Measurements from ENCODE around the gene TSPAN13. TPM values are rescaled to one million over a fixed set of nuclear protein-coding genes. Genes with fewer than 3 reads are reported as not detected.

TSPAN13 gene
- total RNA-seq, 1 donor from 2014 or later, result 69.5 TPM

DNA sequence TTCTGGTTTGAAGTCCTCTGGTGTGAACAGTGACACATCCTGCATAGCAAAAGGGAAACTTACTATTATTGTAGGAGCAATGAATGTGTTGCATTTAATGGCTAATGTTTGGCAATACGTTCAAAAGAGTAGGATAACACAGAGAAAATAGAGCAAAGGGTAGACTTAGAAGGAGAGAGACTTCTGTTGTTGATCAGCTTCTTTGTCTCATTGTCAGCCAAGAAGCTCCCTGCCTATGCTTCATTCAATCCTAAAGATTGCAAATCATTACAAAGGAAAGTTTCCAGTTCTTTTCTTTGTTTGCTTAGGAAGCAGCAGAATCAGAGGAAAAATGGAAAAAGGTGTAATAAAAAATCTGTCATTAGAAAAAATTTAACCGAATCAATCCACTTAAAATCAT, 7.9 kb upstream of the TSPAN13 start:
- Mint-ChIP-seq H3K9me3 (no peaks in the 10 kb centered on the region), H3K4me3 (no peak overlapping the region), H3K27ac (no peak overlapping the region), H3K4me1 (peaks cover 19% of the 10 kb centered on the region), H3K27me3 (ENCODE audit: low read depth) (peaks cover 2% of the 10 kb centered on the region), H3K36me3 (no peaks in the 10 kb centered on the region)
- TF ChIP-seq, protein P1, sequence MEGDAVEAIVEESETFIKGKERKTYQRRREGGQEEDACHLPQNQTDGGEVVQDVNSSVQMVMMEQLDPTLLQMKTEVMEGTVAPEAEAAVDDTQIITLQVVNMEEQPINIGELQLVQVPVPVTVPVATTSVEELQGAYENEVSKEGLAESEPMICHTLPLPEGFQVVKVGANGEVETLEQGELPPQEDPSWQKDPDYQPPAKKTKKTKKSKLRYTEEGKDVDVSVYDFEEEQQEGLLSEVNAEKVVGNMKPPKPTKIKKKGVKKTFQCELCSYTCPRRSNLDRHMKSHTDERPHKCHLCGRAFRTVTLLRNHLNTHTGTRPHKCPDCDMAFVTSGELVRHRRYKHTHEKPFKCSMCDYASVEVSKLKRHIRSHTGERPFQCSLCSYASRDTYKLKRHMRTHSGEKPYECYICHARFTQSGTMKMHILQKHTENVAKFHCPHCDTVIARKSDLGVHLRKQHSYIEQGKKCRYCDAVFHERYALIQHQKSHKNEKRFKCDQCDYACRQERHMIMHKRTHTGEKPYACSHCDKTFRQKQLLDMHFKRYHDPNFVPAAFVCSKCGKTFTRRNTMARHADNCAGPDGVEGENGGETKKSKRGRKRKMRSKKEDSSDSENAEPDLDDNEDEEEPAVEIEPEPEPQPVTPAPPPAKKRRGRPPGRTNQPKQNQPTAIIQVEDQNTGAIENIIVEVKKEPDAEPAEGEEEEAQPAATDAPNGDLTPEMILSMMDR (IDR thresholded peaks at IDR 0.05; ENCODE audit: unreplicated experiment), result no peak
- no peak for DNase-seq (ENCODE audit: low spot score in 2 of 2, unreplicated experiment in 2 of 2)

DNA sequence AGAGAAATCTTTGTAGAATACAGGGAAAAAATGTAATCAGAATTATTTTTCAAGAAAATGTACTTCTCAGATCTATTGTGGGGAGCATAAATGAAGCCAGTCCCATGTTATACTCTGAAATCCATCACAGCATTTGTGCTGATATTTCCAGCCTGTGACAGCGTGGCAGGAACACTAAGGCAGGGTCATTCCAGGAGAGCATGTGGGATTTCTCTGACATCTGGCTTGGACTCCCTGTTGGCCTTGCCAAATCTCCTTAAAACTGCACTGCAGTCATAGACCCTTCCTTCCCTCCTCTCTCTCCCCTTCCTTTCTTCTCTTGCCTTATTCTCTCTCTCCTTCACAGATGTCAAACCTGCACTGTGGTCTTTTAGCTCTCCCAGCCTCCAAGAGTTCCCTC, 6.5 kb upstream of the TSPAN13 start:
- Mint-ChIP-seq H3K4me3 (no peak overlapping the region), H3K4me1 (peaks cover 11% of the 10 kb centered on the region), H3K9me3 (no peaks in the 10 kb centered on the region), H3K27me3 (ENCODE audit: low read depth) (peaks cover 4% of the 10 kb centered on the region), H3K36me3 (no peaks in the 10 kb centered on the region), H3K27ac (no peak overlapping the region)
- TF ChIP-seq, protein P1 (IDR thresholded peaks at IDR 0.05; ENCODE audit: unreplicated experiment), result no peak
- DNase-seq (ENCODE audit: low spot score in 2 of 2, unreplicated experiment in 2 of 2), result no peak

DNA sequence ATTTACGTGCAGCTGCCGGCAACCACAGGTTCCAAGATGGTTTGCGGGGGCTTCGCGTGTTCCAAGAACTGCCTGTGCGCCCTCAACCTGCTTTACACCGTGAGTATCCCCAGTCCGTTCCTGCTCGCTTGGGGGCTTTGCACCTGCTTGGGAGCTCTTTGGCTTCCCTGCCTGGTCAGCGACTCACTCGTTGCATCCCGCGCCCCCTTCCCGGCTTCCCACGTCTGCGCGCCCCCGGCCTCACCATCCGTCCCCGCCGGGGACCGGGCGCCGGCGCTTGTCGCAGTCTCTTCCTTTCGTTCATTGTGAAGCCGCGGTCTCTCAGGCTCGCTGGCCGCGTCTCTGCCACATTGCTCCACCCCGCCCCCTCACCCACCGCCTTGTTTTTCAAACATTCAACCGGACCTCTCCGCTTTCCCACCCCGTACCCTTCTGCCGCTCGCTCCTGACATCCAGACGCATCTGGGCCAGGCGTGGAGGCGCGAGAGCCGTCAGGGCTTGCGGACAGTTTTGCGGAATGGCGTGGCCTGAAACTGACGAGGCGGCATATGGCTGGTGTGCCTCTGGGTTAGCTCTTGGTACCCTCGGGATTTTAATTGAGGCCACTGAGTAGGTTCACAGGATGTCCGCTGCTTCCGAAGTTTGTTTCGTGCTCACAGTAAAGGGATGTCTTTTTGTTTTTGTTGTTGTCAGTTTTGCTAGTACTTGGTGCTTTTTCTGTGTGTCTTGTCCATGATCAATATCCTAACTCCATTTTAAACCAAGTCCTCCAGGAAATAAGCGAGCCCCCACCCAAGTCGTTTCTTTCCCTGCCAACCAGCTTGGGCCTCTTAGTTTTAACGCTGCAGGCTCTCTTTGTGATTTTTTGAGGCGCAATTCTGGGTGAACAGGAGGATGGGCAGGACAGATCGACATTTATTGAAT, 639 bp downstream of the TSPAN13 start:
- peaks cover 2% of the 10 kb centered on the region for H3K27me3 Mint-ChIP-seq (ENCODE audit: low read depth)
- TF ChIP-seq, protein P1 (IDR thresholded peaks at IDR 0.05; ENCODE audit: unreplicated experiment), result no peak
- peaks cover 19% of the 10 kb centered on the region for H3K4me1 Mint-ChIP-seq
- H3K4me3 Mint-ChIP-seq, result peak overlapping the region; percentile 81
- H3K27ac Mint-ChIP-seq, result peak overlapping the region; percentile 91
- no peaks in the 10 kb centered on the region for H3K36me3 Mint-ChIP-seq
- no peaks in the 10 kb centered on the region for H3K9me3 Mint-ChIP-seq
- DNase-seq (ENCODE audit: low spot score in 2 of 2, unreplicated experiment in 2 of 2), result peak; percentile 36 to 67

DNA sequence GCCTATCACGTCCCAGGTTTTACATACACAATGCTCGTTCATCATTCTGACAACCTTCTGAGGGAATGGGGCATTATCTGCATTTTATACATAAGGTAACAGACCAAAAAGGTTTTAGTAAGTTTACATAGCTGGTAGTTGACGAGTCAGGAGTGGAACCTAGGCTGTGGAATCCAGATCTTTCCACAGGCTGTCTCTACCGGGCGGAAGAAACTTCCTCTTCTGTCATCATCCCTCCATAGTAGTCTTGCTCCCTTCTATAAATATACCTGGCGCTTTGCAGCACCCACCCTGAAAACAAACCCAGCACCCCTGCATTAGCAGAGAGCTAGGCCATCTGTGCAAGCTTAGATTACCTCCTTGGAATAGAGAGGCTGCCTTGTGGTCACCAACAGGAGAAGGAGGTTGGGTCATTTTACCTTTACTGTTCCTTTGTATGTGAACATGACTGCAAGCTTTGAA, 1.3 kb downstream of the TSPAN13 start:
- Mint-ChIP-seq H3K27me3 (ENCODE audit: low read depth) (peaks cover 2% of the 10 kb centered on the region), H3K4me3 (peak overlapping the region; percentile 81), H3K36me3 (peaks cover 2% of the 10 kb centered on the region), H3K4me1 (peaks cover 19% of the 10 kb centered on the region), H3K27ac (peak overlapping the region; percentile 91), H3K9me3 (no peaks in the 10 kb centered on the region)
- DNase-seq (ENCODE audit: low spot score in 2 of 2, unreplicated experiment in 2 of 2), result no peak
- TF ChIP-seq, protein P1 (IDR thresholded peaks at IDR 0.05; ENCODE audit: unreplicated experiment), result no peak

DNA sequence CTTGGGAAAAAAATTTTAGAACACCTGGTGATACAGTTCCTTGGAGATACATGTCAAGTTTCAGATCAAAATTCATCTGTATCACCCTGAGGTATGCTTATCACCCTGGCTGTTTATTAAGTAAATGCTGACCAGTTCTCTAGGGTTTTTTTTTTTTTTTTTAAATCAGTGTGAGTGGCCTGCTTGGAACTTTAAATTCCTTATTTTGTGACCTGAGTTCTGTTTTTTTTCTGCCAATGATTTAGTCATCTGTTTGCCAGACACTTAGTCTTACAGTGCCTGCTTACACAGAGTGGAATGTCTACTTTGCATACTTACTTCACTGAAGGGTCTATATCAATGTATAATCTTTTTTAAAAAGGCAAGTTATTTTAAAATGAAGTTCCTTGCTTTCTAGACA, 1.8 kb downstream of the TSPAN13 start:
- Mint-ChIP-seq H3K4me3 (peak overlapping the region; percentile 81), H3K27ac (peak overlapping the region; percentile 91)

More for the DNA sequence above, 1.8 kb downstream of the TSPAN13 start:
- peaks cover 2% of the 10 kb centered on the region for H3K27me3 Mint-ChIP-seq (ENCODE audit: low read depth)
- DNase-seq (ENCODE audit: low spot score in 2 of 2, unreplicated experiment in 2 of 2), result no peak
- H3K36me3 Mint-ChIP-seq, result peaks cover 2% of the 10 kb centered on the region
- TF ChIP-seq, protein P1 (IDR thresholded peaks at IDR 0.05; ENCODE audit: unreplicated experiment), result no peak
- no peaks in the 10 kb centered on the region for H3K9me3 Mint-ChIP-seq
- peaks cover 19% of the 10 kb centered on the region for H3K4me1 Mint-ChIP-seq

Measured in mesothelial cell of epicardium (in vitro differentiated cells).